HG03520 (cell line): ENCODE measurements around the gene FAM171A1.
"Not testable (repeated sequence)": the region's sequence is repeated elsewhere in the genome, so short reads cannot be mapped to it uniquely, and the experiment has no call there.

Experiments used
- ATAC-seq: cut with Tn5 transposase; IDR thresholded peaks from one replicate; pipeline ENCODE4 v1.9.1; 2021; ENCODE audit warnings: mild to moderate bottlenecking, moderate library complexity; ENCODE audit not compliant: unreplicated experiment

Gene FAM171A1

DNA sequence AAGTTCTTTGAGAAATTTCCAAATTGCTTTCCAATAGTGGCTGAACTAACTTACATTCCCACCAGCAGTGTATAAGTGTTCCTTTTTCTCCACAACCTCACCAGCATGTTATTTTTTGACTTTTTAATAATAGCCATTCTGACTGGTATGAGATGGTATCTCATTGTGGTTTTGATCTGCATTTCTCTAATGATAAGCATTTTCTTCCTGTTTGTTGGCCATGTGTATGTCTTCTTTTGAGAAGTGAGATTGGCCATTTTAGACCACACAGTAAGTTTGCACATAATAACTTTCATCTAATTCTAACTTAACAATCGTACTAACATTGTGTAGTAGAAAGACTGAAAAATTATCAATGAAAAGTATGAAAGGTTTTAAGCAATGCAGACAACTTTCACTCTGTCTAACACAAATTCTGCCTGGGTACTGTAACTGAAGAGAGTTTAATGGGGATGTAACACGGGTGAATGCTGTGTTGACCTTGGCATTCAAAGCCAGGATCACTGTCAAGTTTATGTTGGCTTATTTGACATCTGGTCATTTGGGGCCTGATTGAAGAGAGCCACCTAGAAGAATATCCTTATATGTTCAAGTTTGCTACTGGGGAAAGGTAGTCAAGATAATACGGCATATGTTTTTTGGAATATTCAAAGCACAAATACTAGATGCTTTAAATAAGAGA, 50.4 kb downstream of the FAM171A1 start:
- no peak for ATAC-seq

DNA sequence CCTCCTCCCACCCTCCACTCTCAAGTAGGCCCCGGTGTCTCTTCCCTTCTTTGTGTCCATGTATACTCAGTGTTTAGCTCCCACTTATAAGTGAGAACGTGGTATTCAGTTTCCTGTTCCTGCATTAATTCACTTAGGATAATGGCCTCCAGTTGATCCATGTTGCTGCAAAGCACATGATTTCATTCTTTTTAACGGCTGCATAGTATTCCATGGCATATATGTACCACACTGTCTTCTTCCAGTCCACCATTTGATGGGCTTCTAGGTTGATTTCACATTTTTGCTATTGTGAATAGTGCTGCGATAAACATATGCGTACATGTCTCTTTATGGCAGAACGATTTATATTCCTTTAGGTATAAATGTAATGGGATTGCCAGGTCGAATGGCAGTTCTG, 51.0 kb downstream of the FAM171A1 start:
- no peak for ATAC-seq

DNA sequence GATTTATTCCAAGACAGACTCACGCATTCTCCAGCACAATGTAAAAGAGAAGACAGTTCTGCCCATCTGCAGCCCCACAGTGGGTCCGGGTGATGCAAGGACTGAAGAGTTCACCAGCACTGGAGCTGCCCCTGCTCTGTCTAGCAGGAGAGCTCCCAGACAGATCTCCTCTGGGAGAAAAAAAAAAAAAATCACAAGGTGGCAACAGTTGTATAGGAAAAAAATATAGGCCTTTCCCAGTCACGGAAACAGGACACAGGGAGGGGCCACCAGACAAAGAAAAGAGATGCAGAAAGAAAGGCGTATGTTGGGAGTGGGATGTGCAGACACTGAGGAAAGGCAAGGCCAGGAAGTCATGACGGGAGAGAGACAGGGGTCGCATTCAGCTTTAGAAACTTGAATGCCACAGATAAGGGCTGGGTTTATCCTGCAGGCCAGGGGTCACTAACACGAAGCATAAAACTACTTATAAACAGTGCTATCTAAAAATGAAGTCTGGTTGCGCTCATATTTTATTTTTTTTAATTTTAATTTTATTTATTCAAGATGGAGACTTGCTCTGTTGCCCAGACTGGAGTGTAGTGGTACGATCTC, 54.1 kb downstream of the FAM171A1 start:
- no peak for ATAC-seq

DNA sequence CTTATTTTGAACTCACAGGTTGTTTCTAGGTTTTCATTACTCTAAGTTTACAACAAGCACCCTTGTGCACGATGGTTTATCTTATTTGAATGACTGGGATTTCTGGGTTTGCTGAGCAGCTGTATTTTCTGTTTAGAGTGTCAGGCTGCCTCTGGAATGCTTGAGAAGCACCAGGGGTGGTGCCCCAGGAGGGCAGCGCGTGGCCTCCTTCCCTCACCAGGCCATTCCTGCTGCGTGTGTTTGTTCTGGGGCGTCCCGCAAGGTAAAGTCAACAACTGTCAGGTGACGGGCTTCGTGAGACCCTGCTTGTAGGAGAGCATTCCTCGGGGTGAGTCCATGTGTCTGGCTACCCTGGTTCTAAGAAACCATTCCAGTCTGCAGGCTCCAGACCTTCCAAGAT, 54.9 kb downstream of the FAM171A1 start:
- ATAC-seq: no peak

DNA sequence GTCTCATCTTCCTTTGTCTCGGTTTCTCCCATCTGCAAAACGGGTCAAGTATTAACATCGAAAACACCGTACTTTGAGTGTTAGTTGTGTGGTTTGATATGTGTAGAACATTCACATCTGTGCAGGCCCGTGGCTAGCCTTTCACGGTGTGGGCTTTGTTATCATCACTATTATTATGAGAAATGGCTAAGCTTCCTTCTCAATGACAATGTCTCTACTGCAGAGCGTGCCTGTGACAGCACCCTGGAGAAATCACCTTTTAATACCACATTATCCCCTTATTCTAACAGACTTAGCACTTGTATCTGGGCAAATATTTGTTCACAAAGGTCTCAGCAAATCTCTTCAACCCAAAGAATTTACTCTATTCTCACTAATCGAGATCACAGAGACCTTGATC, 55.8 kb downstream of the FAM171A1 start:
- no peak for ATAC-seq

DNA sequence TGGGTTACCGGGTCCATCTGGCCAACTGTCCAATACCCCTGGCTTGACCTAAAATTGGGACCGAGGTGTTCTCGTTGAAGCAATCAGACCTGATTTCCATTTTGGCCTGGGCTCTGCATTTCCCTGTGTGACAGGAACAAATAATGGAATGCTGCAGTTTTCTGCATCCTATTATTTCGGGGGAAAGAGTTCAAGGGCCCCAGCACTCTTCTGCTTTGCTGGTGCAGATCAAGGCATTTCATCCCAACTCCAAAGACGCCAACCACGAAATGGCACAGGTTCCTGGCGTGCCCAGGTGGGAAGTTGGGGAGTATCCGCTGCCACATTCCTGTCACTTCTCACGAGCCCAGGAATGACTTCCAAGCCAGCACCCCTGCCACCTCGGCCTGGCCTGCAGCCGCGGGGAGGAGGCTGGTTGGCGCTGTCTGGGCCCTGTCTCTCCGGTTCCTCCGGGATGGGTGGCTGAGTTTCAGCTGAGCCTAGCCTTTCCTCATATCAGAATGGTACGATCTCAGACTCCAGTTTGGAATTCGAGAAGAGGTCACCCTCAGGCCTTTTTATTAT, 56.5 kb downstream of the FAM171A1 start:
- ATAC-seq: no peak

DNA sequence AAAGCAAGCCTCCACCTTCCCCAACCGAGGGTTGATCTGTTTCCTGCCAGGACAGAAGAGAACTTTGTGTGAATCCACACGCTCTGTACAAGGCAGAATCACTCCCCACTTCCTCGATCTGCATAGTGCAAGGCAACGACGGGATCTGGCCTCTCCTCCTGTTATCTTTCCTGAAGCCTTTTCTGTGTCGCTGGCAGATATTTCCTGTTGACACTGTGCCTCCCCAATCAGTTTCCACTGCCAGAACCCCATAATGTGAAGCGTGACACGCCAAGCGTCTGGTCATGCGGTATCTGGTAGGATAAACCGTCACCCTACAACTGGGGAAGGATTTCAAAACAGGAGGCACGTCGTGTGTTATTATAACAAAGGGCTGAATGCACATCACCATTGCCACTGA, 57.2 kb downstream of the FAM171A1 start:
- no peak for ATAC-seq

DNA sequence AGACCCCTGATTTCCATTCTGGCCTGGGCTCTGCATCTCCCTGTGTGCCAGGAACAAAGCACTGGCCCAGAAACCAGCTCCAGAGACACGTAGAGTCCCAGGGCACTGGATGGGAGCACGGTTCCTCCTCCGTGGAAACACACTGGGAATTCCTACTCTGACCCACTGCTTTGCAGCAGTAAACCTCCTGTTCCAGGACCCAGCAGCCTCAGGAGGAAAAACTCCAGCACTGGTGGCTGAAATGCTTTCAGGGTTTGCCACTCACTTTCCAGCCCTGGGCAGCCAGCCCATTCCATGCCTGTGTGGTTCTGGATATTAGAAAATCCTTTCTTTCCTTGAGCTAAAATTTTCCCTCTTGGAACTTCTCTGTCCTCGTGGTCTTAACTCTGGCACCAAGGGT, 58.0 kb downstream of the FAM171A1 start:
- ATAC-seq: no peak

DNA sequence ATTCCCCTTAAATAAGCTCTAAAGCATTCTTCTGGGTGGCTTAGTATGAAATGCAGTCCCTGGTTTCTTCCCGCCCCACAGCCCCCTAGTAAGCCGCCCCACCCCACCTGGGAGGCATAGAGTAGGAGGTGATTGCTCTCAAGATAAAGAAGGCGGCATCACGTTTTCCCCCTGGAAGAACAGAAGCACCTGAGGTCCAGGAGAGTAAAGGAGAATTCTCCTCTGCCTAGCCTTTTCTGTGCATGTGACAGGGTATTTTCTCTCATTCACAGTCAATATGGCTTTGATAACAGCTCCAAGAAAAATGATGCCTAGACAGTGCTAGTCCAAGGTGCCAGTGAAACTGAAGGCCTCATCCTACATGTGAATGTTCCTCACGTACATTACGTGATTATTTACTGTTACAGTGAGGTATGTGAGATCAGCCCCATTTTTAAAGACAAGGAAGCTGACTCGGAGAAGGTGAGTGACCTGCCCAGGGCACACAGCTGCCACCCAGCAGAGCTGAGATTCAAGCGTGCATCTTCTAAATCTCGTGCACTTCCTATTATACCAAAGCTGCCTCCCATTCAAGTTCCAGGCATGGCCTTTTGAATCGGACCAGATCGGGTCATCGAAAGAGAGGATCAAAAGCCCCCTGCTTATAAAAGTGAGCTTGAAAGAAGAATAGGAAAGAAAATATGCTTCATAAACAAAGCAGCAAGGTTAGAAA, 59.4 kb downstream of the FAM171A1 start:
- ATAC-seq: no peak

DNA sequence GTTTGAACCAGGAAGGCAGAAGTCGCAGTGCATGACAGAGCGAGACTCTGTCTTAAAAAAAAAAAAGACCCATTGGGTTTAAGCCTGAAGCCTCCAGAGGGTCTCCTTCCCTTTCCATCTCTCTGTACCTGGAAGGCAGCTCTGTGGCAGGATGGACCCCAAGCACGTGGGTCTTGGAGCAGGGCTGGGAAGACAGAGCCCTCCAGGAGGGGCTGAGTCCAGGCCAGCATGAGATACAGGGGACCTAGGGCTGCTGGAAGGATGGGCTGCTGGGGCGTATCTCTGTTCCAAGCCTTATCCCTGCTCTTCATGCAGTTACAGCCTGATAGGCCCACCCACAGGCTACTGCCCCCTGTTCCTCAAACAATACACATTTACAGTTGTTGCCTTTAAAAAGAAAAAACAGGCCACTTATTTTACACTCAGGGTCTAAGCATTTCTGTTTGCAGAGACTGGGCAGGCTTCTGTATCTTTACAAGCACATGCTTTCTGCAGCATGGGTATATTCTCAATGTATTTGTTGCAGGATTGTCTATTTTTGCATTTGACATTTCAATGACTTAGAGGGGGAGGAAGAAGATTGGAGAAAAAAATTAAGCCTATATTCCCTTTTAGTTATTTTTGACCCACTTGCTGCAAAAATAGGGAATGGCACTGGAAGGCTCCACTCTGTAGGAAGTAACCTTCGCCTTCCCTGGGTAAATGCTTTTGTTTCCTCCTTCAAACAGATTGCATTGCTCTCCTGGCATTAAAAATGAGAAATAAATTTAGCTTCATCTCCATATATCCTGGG, 60.1 kb downstream of the FAM171A1 start:
- ATAC-seq: no peak

DNA sequence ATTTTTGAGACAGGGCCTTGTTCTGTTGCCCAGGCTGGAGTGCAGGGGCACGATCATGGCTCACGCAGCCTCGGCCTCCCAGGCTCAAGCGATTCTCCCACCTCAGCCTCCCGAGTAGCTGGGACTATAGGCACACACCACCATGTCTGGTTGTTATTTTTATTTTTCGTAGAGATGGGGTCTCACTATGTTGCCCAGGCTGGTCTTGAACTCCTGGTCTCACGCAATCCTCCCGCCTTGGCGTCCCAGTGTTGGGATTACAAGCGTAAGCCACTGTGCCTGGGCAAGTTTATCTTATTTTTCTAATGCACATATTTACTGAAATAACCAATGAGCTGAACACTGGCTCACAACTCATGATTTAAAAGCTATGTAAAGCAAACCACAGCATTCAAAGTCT, 61.9 kb downstream of the FAM171A1 start:
- ATAC-seq: no peak

DNA sequence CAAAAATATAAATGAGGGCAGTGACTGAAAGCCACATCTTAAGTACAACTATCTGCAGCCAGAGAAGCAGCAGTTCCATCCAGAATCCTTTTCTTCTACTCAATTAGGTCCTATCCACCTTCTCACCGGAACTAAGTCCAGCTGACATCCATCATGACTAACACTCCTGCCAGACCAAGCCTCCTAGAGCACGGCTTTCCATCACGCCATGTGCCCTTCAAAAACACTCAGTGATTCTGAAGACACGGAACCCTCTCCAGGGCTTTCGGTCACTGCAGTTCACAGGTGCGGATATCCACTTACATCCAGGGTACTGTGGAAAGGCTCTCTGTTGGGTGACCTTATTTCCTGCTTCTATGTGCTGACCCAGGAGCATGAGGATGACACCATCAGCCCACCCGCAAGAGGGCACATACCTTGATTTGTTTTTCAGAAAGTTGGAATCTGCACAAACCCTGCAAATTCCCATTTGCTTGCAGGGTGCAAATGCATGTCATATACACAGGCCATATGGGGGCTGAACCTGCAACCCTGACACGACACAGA, 64.3 kb downstream of the FAM171A1 start:
- ATAC-seq: no peak

DNA sequence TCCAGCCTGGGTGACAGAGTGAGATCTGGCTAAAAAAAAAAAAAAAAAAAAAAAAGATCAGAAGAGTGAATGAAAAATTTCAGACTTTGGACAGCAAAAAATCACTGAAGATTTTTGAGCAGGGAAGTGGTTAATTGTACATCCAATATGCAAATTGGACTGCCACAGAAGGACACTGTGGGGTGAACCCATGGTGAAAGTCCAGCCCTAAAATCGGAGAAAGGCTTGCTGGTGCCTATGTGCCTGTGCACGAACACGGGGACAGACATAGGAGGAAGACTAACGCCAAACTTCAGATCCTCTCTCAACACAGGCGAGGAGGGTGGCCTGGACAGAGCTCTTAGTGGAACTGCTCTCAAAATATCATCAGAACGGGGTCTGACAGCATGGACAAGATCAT, 65.5 kb downstream of the FAM171A1 start:
- no peak for ATAC-seq

DNA sequence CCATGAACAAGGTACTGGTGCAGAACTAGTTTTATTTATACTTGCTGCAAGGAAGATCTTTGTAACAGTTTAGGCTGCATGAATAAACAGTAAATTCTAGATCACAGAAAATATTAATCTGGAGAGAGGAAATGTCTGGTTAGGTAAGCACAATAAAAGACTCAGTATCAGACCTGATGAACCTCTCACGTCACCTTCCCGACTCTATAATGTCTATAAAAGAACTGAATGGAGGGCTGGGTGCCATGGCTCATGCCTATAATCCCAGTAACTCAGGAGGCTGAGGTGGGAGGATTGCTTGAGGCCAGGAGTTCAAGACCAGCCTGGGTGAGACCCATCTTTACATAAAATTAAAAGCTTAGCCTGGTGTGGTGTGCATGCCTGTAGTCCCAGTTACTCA, 65.9 kb downstream of the FAM171A1 start:
- ATAC-seq: no peak

DNA sequence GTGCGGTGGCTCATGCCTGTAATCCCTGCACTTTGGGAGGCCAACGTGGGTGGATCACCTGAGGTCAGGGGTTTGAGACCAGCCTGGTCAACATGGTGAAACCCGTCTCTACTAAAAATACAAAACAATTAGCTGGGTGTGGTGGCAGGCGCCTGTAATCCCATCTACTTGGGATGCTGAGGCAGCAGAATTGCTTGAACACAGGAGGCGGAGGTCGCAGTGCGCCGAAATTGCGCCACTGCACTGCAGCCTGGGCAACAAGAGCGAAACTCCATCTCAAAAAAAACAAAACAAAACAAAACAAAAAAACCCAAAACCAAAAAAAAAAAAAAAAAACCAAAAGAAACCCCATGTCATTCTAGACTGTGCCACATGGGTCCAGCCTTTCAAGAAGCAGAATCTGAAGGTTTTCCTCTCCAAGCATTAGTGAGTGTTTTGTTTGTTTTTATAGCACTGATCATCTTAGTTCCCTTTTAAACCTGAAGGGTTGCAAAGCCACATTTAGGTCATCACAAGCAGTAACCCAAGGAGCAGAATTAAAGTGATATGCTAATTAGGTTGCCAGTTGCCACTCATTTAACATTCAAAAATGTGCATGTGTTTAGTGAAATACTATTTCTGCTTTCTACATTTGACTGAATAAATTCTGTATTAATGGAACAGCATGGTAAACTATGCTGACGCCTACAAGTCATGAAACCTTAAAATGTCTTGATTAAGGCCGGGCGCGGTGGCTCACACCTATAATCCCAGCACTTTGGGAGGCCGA, 68.7 kb downstream of the FAM171A1 start:
- ATAC-seq: not testable (repeated sequence)

DNA sequence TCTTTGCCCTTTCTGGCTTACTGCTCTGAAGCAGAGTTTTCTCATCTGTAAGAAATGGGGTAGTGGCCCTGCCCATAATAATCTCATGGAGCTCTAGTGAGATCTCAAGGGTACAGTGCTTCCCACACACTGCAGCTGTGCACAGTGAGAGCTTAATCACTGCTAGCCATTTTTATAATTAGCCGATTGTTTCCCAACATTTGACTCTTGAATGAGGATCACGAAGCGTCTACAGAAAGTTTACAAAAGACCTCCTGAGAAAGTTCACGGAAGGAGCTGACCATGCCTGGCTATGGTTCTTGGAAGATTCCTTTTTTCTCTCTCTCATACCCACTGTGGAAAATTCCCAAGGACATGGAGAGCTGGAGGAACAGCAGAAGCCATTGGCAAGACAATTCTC, 70.4 kb downstream of the FAM171A1 start:
- ATAC-seq: no peak

DNA sequence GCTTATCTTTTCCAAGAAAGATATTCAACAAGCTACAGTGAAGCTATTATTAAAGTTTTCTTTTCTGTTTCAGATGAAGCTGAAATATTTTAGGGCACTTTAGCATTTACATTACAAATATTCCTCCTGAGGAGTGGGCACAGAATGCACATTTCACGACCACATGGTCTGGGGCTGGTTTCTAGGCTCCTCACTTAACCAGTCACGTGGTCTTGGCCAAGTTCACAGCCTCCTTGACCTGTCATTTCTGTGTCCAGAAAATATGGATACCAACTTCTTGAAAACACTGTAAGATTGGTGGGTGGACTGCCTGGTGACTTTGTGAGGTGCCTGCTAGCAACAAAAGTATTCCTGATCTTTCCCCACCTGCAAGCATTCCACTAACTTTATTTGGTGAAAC, 70.9 kb downstream of the FAM171A1 start:
- no peak for ATAC-seq

DNA sequence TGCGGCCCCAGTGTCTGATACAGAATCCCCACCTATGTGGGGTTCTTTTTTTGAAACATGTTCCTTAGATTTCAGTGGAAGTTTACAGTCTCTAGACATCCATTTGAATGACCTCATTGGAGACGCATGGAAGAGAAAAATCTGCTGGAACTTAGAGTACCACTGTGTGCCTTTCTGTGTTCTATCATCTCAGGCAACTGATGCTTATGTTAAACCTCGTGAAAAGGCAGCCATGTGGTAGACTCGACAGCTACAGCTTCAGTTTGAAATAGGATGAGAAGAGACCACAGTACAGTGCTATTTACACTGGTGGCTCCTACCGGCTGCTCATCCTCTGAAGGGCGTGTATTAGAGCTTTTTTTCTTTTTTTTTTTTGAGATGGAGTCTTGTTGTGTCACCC, 74.4 kb downstream of the FAM171A1 start:
- ATAC-seq: no peak

DNA sequence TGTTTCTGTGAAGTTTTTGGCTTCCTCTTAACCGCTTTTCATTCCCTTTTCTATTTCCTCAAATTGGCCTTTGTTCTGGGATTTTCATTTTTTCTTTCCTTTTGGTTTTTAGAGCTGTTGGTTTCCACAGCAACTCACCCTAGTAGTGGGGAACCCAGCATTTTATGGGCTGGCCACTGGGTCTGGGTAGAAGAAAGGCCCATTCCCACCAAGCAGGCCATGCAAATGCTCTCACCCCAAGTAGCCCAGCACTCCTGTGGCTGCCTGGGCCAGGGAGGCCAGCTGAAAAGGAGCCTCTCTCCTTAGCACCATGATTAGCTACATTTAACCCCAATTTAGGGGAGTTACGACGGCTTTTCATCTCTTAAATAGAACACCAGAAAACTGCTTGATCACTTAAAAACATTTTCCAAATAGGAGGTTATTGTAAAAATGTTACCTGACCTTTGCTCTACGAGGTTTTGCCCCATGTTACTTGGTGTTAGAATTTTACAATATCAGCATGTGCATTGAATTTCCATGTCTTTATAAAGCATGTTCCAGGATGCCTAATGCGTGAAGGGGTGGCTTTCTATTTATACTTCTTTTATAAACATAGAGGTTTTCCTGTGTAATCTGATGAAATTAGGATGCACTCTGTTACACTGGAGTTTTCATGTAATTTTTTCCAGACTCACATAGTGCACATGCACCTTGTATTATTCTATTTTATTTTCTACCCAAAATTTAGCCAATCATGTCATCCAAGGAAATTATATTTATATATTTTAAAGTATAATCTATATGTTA, 75.4 kb downstream of the FAM171A1 start:
- ATAC-seq: no peak
